ENCODE results near the gene DTL.

The DTL gene

DNA sequence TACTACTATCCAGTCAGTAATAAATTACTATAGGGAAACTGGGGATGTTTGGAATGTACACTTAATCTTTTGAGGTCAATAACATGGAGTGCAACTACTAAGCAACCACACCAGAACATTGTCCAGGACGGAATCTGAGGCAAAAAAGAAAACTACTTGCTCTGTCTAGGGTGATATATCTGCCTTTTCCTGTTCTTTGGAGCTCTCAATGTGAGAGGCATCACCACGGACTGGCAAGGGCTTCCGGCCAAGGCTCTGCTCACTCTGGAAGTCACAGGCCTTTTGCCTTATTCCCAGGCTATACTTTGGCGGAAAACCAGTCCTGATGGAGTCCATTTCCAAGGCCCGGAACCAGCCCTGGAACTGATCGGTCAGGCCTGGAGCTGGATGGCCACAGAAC is 94.2 kb downstream of the DTL start:
- no peak for DNase-seq

DNA sequence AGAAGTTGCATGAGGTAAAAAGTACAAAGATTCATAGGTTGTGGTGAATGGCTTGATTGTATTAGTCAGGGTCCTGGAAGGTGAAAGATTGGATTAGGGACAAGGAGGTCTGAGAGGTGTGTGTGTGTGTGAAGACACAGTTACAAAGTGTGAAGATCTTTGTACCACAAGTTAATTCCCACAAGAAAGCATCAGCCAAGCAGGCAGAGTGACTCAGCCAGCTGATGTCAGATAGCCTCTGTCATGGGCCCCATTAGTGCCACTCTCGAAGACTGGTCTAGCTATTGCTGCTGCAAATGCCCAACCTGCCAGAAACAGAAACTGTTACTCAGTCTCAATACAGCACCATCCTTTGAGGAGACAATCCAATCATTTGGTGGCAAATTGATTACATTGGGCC is 96.5 kb downstream of the DTL start:
- DNase-seq, result no peak

DNA sequence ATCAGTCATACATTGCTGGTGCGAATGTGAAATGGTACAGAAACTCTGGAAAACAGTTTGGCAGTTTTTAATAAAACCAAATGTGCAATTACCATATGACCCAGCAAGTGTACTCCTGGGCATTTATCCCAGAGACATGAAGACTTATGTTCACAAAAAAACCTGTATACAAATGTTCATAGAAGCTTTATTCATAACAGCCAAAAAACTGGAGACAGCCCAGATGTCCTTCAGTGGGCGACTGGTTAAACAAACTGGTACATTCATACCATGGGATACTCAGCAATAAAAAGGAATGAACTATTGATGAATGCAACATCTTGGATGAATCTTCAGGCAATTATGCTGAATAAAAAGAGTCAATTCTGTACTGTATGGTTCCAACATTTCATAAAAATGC is 97.8 kb downstream of the DTL start:
- DNase-seq, result no peak

DNA sequence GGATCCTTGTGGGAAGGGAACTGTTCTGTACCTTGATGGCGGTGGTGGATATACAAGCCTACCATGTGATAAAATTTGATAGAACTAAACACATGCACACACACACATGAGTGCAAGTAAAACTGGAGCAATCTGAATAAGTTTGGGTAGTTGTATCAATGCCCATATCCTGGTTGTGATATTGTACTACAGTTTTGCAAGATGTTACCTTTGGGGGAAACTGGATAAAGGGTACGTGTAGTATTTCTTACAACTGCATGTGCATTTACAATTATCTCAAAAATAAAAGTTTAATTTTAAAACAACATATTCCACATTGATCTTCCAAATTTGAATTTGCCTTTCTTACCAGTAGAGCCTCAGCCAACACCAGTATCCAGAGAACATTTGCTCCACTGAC is 99.6 kb downstream of the DTL start:
- no peak for DNase-seq

DNA sequence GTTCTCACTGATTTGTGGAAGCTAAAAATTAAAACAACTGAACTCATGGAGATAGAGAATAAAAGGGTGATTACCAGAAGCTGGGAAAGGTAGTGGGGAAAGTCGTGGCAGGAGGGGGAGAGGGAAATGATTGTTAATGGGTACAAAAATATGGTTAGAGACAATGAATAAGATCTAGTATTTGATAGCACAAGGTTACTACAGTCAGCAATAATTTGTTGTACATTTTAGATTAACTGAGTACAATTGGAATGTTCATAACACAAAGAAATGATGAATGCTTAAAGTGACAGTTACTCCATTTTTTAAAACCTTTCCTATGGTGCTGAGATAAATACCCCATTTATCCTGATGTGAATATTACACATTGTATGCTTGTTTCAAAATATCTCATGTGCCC is 102.3 kb downstream of the DTL start:
- no peak for DNase-seq

DNA sequence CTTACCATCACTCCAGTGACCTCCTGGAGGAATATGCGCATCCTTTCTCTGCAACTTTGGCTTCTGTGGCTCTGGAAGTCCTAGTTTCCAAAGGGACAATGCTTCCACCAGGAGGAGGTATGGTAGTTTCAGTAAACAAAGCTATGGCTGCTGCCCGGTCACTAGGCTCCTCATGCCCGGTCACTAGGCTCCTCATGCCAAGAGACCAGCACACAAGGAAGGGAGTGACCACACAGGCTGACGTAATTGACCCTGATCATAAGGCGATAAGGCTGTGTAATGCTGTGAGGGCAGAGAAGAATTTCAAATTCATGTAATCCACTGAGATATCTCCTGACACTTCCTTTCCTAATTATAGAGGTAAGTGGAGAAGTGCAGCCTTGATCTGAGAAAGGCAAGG is 102.9 kb downstream of the DTL start:
- peak; percentile 21 for DNase-seq

DNA sequence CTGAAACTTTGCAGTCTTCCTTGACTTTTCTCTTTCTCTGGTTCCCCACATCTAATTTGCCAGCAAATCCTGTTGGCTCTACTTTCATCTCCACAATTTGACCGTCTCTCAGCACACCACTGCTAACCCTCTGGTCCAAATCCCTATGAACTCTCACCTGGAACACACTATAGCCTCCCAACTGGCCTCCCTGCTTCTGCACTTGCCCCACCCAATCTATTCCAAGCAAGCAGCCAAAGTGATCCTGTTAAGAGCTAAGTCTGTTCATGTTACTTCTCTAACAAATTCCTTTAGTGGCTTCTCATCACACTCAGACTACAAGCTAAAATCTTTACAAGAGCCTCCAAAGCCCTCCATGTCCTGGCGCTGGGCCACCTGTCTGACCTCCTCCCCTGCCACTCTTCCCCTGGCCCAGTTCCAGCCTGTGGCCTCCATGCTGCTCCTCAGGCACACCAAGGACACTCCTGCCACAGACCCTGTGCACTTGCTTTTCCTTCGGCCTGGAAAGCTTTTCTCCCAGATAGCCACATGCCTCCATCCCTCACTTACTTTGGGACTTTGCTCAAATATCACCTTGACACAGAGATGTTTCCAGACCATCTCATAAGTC is 104.1 kb downstream of the DTL start:
- no peak for DNase-seq

DNA sequence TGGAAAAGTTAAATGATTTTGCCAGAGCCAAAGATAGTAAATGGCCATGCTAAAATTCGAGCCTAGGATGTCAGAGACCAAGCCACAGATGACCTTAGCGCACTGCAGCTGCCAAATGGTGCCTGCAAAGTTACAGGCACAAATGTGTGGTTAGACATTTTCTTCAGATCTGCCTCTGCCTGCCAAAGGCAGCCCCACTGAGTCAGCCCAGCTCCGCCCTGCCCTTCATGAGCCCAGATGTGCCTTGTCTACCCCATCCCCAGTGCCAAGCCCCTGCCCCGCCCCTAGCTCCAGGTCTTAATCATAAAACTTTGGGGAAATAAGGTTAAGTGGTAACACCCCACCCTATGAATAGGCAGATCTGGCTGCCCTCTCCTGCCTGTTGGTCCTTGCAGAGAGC is 105.9 kb downstream of the DTL start:
- DNase-seq, result no peak

DNA sequence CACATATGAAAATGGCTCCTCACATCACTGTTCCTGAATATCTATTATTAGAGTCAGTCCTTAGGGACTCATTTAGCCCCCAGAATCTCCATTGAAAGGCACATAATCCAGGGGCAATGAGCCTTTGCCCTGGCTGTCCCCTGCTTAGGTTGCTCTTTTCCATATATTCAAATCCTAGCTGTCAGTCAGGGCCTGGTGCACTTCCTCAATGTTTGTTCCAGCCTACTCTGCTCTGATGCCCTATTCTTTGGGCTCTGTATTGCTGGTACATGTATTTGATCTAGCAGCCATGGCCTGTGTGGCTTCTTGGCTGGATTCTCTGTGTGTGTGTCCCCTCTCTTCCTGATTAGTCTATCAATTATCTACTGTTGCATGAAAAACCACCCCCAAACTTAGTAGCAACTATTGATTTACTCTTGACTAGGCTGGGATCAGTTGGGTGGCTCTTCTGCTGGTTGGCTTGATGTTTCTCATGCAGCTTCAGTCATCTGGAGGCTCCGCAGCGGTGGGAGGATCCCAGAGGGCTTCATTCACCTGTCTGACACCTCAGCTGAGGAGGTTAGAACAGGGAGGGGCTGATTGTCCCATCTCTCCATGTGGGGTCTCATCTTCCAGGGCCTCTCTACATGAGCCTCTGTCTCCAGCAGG is 107.5 kb downstream of the DTL start:
- no peak for DNase-seq

DNA sequence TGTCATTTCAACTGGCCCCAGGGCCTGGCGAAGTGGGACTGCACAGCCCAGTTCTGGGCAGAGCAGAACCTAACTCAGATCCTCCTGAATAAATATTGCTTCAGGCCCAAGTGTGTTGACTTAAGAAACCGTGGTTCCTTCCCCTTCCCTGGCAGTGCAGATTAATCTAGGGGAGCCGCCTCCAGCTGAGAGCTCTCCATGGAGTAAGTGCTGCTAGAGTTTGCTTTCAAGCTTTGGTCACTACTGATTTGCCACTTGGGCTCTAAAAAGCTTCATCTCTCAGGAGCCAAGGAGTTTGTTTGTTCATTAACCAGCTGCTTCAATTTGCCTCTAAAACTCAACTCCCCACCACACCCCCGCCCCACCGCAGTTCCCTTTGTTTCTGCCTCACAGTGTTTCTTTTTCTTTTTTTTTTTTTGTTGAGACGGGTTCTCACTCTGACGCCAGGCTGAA is 112.1 kb downstream of the DTL start:
- no peak for DNase-seq

DNA sequence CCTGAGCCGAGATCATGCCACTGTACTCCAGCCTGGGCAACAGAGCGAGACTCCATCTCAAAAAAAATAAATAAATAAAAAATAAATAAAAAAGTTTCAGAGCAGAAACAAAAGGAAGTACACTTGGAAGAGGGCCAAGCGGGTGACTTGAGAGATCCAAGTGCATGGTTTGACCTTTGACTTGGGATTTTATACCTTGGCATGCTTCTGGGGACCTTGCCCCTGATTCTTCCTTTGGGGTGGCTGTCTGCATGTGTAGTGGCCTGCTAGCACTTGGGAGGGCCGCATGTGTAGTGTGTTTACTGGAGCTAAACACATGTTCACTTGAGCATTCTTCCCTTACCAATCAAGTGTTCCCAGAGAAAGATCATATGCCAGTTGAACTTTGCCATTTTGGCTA is 114.0 kb downstream of the DTL start:
- DNase-seq, result no peak

DNA sequence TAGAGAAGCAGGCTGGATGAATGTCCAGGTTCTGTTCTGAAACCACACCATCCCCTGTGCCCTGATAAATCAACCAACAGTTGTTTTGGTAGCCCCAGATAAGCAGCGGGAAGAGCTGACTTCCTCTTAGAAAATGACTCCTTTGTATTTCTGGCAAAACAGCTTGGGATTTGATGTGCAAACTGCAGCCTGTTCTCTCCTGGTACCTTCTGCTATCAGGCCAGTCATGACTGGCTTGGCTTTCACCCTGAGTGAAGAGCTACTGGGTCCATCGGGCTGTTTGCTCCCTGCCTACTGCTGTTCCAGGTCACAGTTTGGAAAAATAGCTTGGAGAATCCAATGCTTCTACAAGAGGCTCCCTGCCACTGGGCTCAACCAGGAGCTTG is 116.8 kb downstream of the DTL start:
- peak; percentile 99 for DNase-seq

DNA sequence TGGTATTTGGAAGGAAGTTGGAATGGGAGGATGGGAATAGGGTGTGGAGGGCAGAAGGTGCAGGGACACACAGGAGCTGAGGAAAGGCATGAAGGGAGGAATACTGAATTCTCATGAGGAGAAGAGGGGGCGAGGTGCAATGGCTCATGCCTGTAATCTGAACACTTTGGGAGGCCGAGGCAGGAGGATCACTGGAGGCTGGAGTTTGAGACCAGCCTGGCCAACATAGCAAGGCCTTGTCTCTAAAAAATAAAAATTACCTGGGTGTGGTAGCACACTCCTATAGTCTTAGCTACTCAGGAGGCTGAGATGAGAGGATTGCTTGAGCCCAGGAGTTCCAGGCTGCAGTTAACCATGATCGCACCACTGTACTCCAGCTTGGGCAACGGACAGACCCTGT is 117.3 kb downstream of the DTL start:
- no peak for DNase-seq

DNA sequence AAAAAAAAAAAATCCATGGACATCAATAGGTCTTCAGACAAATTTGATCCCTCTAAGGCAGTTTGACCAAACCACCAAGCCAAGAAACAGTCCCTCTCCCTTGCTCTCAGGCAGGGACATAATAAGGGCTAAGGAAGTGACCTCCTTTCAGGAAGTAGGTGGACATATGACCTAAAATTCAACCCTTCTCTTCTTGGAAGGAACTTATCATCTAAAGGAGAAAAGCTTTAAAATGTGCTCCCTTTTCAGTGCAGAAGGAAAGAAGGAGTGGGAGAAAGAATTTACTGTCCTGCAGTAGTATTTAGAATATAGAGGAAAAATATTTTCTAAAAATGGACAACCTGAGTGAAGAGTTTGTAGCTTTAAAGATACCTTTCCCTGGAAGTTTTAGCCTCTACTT is 118.1 kb downstream of the DTL start:
- DNase-seq, result peak; percentile 74

Measured in OCI-M1 (cell line).